Activated T-cell treated with anti-CD3 and anti-CD28 coated beads for 48 hours (primary cell): ENCODE measurements around the gene SRRM4.

ENCODE experiments used
- DNase-seq: peaks from one replicate; pipeline ENCODE4 v3.0.0-alpha.2; 2020; ENCODE audit warnings: low read depth

The SRRM4 gene

DNA sequence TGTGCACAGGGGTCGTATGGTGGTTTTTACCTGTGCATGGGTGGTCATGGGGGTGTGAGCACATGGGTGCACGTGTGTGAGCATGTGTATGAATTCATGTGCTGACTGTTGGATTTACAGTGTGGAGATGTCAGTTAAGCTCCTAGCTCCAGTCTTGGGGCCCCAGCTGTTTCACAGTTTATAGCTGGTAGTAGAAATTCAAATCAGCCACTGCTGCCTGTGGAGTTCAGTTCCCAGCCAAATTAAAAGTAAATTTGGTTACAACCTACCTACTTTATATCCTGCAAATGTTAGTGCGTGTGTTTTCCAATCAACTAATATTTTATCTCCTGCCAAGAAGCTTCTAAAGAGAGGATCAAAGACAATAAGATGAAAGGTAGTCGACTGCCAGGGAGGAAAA is 141.4 kb downstream of the SRRM4 start:
- DNase-seq: no peak

DNA sequence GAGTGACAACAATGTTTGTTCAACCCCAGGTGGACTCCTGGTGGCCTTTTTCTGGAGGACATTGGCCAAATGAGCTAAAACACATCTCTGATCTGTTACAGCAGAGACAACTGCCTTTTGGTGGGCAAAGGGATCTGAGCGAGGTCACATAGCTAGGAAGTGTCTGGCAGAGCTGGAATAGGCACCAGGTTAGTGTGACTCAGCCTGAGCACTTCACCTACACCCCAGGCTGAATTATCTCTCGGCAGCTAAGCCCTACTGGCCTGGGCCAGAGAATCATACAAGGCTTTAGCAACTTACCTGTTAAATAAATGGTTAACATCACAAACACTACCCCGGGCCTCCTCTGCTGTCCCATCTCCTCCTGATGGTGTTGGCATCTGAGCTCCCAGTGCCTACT is 147.2 kb downstream of the SRRM4 start:
- DNase-seq: no peak

DNA sequence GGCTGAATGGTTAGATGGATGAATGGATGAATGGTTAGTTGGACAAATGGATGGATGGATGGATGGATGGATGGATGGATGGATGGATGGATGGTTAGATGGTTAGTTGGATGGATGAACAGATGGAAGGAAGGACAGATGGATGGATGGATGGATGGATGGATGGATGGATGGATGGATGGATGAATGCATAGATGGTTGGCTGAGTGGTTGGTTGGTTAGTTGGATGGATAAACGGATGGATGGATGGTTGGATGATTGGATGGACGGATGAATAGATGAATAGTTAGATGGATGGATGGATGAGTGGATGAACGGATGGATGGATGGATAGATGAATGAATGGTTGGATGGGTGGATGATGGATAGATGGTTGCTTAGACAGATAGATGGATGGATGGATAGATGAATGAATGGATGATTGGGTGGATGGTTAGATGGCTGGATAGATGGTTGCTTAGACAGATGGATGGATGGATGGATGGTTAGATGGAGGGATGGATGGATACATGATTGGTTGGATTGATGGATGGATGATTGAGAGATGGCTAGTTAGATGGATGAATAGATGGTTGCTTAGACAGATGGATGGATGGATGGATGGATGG is 148.6 kb downstream of the SRRM4 start:
- DNase-seq: no peak

DNA sequence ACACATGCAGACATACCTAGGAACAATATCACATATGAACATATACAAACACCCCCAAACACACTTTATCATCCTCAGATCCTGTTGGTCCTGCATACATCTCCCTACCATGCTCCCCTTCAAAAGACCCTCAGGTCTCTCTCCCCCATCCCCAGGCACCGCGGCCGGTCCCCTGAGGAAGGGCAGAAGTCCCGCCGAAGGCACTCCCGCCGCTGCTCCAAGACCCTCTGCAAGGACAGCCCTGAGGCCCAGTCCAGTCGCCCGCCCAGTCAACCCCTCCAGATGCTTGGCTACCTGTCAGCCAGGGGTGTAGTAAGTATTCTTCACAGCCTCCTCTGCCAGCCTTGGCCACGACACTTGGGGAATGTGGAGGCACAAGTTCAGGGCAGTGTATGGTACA is 149.2 kb downstream of the SRRM4 start:
- DNase-seq: no peak

DNA sequence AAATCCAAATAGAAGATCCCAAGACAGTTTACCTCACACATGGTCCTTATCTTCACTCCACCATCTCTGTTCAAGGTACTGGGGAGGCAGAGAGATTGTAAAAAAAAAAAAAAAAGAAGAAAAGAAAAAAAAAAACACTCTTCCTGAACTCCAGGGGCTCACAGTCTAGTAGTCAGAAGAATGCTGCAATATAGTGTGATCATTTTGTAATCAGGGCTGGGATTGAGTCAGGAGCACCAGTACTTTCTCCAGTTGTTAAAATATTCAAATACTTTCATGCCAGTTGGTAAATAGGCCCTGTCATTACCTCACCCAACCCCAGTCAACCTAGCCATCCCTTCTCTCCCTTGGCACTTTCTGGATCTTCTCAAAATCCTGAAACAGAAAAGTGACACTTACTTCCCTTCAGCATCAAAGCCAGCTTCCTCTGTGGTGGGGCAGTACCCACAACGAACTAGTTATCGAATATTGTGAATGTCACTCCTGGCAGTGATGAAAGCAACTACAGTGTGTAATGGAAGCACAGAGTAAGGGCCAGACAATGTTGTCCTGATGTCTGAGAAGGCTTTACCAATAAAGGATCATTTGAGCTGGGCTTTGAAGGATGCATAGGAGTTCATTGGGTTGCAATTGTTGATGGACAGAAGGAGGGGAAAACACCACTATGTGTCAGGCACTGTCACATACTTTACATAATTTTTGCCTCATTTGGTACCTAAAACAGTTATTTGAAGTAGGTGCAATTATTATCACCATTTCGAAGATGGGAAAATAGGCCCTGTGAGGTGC is 153.1 kb downstream of the SRRM4 start:
- no peak for DNase-seq

DNA sequence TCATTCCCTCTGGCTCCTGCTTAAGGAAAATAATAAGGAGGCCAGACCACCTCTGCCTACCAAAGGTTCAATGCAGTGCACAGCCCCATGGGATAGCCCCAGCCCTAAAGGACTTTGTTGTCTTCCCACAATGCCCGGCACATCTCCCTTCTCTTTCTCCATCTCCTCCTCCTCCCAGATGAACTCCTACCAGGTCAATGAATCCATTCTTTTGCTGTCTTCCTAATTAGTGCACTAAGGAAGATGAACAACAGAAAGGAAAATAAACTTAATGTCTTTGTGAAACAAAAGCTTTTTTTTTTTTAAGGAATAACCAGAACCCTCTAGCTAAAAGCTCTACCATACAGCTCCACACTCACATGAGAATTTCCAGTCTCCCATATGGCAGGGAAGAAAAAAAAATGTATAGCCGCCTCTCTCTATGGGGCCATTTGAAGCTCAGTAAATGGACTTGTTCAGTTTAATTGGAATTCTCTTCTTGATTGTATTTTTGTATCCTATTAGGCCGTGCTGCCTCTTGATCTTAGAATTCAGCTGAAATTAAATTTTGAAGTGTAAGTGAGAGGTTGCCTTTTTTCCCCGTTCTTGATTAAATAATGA is 155.6 kb downstream of the SRRM4 start:
- no peak for DNase-seq

DNA sequence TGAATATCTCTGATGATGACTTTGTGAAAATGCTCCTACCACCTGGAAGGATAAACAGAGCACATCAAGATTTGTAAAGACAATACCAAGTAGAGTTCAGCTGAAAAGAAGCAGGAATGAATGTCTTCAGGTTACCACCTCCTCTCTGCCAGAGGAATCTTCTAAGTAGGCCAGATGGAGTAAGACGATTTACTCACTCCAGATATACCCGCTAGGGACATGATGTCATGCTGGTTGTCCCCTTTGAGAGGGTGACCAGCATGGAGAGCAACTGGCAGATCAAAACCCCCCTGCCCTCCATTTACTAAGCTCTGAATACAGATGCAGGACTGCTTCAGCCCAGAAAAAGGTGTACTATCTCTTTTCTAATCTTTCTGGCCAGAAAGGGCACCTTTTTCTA is 158.1 kb downstream of the SRRM4 start:
- DNase-seq: no peak

DNA sequence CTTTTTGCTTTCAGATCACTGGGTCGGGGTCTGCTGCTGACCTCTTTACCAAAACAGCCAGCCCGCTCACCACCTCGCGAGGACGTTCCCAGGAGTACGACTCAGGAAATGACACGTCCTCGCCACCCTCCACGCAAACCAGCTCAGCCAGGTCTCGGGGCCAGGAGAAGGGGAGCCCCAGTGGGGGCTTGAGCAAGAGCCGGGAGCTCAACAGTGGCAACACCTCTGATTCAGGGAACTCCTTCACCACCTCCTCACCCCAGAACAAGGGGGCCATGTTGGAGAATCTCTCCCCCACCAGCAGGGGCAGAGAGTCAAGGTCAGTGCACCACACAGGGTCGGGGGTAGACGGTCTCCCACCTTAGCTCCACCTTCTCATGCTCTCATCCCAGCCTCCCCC is 164.0 kb downstream of the SRRM4 start:
- no peak for DNase-seq

DNA sequence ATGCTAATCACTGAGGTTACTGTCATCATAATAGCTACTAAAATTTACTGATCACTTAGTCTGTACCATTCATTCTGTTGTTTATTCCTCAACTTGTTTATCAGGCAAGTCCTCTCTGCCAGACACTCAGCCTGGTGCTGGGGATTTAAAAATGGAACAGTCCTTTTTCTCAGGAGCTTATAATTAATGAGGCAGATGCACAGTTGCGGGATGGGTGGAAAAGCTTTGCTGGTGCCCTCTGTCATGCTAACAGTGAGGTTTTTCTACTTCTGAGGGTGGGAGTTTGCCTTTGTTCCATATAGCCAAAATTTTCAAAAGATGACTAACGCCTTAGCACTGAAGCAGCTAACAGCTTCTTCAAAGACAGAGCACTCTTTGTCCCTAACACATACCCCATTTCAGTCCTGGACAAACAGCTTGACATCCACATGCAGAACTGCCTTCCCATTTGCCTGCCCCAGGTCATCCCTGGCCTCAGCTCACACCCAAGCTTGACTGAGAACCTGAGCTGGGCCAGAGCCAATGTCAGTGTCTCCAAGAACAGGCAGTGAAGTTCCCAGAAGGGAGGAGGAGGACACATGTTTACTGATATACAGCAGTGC is 166.6 kb downstream of the SRRM4 start:
- DNase-seq: no peak

DNA sequence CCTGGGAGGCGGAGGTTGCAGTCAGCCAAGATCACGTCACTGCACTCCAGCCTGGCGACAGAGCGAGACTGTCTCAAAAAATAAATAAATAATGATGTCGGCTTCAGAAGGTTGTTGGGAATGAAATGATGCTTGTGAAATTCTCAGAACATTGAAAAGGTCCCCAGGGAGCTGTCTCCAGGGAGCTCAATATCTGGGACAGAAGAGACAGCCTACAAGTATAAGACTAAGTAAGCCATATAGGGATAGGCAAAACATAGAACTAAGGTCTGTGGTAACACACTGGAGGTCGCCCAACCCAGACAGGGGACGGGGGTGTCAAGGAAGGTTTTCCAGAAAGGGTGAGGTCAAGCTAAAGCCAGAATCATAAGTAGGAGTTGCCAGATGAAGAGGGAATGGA is 167.9 kb downstream of the SRRM4 start:
- no peak for DNase-seq

DNA sequence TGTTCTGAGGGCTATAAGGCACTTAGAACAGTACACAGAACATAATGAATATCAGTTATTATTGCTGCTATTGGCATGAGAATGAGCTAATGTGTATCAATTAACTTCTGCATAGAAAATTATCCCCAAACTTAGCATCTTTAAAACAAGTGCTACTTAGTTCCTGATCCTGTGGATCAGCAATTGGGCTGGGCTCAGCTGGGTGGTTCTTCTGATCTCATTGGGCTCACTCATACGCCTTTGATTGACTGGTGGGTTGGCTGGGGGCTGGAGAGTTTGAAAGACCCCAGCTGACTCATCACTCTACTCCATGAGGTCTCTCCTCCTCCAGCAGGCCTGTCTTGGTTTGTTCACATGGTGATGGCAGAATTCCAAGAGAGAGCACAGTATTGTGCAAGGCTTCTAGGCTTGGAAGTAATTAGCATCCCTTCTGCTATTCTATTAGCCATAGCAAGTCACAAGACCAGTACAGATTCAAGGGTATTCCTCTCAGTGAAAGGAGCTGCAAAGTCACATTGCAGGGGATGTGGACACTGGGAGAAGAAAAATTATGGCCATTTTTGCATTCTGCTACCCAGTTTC is 170.2 kb downstream of the SRRM4 start:
- no peak for DNase-seq

DNA sequence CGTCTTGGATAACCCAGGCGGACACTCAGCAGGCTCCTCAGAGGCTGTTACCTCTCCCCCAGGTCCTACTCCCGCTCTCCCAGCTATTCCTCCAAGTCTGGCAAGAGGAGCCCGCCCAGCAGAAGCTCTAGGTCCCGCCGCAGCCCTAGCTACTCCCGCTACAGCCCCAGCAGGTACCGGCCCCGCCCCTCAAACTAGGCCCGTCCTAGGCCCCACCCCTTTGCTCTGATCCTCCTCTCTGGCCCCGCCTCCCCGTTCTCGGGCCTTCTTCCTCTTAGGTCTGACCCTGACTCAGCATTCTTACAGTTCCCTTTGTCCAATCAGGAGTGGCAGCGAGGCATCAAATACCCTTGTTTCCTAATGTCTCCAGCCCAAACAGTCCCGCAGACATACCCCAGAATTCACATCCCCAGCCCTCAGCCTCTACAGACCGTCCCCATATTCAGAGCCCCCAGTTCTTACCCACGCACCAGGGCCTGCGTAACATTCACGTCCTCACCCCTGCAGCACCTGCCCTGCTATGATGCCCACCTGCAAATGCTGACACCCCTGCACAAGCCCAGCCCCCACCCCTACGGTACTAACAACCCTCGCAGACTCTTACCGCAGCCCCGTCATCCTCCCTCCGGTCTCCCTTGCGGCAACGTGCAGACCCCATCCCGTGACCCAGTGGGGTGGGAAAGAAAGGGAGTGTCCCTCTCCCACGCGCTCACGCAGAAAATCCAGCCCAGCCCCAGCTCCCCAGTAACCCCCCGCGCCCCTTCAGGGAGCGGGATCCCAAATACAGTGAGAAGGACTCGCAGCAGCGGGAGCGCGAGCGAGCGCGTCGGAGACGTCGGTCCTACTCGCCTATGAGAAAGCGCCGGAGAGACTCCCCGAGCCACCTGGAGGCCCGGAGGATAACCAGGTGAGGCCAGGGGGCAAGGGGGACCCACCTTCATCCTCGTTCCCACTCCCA is 172.4 kb downstream of the SRRM4 start:
- no peak for DNase-seq

DNA sequence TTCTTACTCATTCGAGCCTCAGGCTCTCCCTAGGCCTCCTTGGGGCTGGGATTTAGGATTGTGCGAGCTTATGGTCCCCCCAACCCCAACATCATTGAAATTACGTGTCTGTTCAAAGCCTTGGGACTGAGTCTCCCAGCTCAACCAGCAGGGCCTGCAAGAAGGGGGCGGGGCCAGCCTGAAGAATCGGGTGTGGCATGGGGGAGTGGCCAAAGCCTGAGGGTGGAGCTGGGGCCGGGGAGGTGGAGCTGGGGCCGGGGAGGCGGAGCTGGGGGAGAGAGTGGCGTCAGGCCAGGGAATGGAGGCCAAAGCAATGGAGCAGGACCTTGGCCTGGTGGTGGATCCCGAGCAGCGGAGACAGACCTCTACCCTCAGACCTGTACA is 173.1 kb downstream of the SRRM4 start:
- DNase-seq: no peak

DNA sequence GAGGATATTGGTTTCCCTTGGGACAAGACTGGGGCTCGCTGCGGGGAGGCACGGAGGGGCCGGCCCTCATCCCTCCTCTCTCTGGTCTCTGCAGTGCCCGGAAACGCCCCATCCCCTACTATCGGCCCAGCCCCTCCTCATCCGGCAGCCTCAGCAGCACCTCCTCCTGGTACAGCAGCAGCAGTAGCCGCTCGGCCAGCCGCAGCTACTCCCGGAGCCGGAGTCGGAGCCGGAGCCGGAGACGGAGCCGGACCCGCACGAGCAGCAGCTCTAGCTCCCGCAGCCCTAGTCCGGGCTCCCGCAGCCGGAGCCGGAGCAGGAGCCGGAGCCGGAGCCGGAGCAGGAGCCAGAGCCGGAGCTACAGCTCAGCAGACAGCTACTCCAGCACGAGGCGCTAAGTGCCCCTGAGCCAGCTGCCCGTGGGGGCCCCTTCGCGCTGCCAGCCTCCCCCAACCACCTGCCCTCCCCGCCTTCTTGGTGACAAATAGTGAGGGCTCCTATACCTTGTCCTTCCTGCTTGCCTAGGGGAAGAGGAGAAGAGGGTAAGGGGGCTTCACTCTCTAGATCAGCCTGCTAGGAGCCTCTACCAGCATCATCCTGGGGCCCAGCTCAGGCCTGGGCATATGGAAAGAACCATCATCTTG is 175.2 kb downstream of the SRRM4 start:
- no peak for DNase-seq

DNA sequence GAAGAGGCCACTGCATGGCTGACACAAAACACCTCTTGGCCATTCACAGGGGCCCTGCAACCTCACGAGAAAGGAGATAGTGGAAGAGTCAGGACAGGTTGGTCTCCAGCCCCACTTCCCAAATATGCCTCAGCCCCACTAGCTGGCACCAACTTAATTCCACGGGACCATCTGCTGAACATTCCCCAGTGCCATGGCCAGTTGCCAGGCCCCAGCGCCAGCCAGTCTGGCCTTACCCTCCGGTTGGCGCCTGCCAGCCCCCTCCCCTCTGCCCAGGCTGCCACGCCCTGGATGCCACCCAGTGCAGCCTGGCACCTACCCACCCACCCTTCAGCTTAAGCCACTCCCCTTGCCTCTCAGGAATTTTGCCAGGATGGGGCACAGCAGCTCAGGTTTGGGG is 176.2 kb downstream of the SRRM4 start:
- no peak for DNase-seq

DNA sequence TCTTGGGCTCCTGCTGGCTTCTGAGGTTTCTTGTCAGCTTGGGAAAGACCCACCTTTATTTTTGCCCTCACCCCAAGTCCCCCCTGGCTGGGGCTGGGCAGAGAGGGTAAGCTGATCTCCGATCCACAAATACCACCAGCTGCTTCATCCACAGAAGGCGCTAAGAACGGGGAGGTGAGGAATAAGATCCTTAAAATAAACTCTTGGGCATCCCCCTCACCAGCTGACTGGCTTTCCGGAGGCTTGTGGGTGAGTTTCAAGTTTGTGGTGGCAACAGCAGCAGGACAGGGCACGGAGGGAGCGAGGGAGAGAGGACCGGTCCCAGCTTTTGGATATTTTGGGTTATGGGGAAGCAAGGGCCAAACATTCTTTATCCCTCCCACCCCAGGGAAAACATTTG is 176.6 kb downstream of the SRRM4 start:
- DNase-seq: no peak

DNA sequence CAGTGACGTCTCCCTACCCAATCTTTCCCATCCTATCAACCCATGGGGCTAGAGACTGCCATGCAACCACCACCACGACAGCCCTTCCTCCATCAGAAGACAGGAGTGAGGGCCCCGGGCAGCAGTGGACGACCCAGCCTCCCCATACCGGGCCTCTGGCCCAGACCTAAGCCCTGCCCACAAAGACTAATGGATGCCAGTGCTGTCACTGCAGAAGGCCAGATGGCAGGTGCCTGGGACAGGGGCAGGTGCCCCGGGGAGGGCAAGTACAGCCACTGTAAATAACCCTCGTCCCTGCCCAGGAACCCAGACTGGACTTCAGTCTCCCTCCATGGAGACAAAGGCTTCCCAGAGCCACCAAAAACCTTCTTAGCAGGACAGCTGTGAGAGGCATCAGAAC is 177.1 kb downstream of the SRRM4 start:
- DNase-seq: no peak

DNA sequence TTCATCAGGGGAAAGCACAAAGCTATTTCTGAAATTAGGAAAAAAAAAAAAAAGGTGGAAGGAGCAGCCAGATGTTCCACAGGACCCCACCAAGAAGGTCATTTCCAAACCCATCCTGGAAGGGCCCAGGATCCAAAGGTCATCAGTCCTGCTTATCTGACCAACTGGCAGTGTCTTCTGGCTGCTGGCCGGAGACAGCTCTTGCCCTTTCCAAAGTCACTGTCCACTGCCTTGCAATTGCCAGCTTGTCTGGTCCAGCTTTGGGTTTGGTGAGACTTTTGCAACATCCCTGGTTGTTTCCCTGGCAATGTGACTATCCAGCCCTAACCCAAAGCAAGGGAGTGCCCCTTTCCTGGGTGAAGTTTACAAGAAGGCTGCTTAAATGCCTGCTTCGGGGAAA is 178.5 kb downstream of the SRRM4 start:
- no peak for DNase-seq

DNA sequence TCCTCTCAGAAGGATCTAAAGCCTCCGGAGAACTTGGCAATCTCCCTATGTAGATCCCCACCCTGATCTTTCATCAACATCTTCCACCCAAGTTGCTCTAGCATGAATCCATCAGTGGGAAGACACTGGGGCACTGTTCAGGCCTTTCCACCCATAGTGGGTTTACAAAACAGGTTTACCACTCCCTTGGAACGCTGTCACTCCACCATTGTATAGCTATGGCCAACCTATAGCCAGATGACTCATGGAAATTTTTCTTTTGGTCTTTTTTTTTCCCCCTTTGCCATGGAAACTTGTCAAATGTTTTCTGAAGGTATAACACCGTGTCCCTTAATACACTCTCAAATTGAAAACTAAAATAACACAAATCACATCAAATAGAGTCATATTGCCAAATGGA is 186.6 kb downstream of the SRRM4 start:
- DNase-seq: no peak

DNA sequence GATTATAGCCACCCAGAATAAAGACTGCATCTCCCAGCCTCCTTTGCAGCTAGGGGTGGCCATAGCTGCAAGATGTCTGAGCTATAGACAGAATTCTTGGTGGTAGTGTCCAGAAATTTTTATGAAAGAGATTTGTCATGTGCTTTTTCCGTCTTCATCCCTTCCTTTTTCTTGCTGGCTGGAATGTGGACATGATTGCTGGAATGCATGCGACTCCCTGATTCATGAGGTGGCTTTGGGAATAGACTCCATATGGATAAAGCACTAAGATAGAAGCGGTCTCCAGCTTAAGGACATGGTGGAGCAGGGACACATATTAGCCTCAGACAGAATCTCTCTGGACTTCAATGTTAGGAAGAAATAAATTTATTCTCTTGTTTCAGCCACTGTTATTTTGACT is 187.4 kb downstream of the SRRM4 start:
- no peak for DNase-seq

DNA sequence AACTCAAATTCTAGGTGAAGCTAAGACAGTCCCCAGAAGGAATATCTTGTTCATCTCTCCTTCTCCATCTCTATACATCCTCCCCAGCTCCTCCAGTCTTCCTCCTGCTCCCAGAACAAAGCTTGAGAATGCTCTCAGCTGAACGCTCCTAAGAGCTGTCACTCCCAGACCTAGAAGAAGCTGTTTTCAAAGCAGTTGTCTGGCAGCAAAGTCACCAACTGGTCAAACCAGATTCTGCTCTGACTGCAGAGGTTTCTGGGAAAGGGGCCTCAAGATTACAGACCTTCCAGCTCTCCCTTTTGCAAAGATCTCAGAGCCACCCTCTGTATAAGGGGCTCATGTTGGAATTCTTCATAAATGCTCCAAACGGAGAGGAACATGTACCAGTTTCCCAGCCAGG is 187.8 kb downstream of the SRRM4 start:
- no peak for DNase-seq
